SU-DHL-6 (cell line): ENCODE data around the gene PHKA1.

Experiments used
- CTCF ChIP-seq: fragments of 200-600 bp; sonication (generic); IDR thresholded peaks from one replicate; pipeline ENCODE4 v1.5.1; 2017; ENCODE audit warnings: antibody characterized with exemption, mild to moderate bottlenecking, low read length, moderate library complexity; ENCODE audit not compliant: insufficient read depth, poor library complexity, severe bottlenecking
- EZH2phosphoT487 ChIP-seq: fragments of 200-600 bp; sonication (generic), shearing (Covaris generic); conservative IDR thresholded peaks from 2 replicates; pipeline ENCODE4 v1.6.1; 2018; ENCODE audit warnings: mild to moderate bottlenecking, antibody characterized with exemption, low read length, moderate library complexity, mixed read lengths

GRCh38 chrX:72715546-72715945 is 1.4 kb upstream of the PHKA1 start:
- TF ChIP-seq CTCF (no peak), EZH2phosphoT487 (no peak)
